GM18499 (cell line): Measurements from ENCODE around the gene SELENOO.
"Not testable (repeated sequence)": the region's sequence is repeated elsewhere in the genome, so short reads cannot be mapped to it uniquely, and the experiment has no call there.

Source experiments
- ATAC-seq: cut with Tn5 transposase; IDR thresholded peaks from one replicate; pipeline ENCODE4 v1.9.1; 2021; ENCODE audit warnings: moderate number of reproducible peaks; ENCODE audit not compliant: insufficient read depth, unreplicated experiment

Gene SELENOO, protein sequence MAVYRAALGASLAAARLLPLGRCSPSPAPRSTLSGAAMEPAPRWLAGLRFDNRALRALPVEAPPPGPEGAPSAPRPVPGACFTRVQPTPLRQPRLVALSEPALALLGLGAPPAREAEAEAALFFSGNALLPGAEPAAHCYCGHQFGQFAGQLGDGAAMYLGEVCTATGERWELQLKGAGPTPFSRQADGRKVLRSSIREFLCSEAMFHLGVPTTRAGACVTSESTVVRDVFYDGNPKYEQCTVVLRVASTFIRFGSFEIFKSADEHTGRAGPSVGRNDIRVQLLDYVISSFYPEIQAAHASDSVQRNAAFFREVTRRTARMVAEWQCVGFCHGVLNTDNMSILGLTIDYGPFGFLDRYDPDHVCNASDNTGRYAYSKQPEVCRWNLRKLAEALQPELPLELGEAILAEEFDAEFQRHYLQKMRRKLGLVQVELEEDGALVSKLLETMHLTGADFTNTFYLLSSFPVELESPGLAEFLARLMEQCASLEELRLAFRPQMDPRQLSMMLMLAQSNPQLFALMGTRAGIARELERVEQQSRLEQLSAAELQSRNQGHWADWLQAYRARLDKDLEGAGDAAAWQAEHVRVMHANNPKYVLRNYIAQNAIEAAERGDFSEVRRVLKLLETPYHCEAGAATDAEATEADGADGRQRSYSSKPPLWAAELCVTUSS

GRCh38 chr22:50200461-50201190 is at the start of gene SELENOO:
Gene SELENOO, plus strand, starts transcription at chr22:50201011. Its CDS starts 26 bp downstream, at chr22:50201037.
- peak; percentile 45 for ATAC-seq

DNA sequence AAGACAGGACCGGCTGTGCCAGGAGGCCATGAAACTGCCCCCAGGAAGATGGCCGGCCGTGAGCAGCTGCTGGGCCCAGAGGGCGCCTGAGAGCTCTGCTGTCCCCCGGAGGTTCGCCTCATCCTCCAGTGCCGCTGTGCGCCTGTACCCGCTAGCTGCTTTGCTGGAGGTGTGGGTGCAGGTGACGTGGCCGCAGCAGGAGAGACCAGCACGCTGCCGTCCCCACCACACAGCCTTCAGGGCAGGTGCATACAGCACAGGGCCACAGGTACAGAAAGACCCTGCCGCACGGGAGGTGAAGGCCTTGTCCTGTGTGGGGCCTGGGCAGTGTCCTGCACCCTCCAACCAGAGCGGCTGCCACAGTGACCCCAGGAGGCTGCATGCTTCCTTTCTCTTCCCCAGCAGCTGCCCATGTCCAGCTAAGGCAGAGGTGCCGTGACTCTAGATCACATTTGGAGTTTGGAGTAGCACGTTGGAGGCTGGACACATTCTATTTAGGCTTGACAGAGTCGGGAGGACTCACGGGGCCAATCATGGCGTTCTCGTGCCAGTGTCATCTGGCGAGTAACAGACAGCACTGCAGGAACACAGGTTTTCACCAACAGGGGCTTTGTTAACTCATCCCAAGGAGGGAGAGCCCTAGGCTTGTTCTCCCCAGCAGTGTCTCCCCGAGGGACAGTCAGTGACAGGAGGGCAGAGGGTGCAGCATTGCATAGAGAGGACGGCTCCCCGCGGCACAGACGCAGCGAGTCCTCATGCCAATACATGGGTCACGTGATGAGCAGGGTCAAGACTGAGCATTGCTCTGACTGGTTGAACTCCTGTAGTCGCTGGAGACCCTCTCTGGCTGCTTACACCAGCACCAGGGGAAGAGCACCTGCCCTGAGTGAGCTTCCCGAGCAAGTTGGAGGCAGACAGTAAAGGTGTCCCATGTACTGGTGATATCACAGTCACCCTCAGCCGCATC is 49.0 kb upstream of the SELENOO start:
- ATAC-seq: no peak

DNA sequence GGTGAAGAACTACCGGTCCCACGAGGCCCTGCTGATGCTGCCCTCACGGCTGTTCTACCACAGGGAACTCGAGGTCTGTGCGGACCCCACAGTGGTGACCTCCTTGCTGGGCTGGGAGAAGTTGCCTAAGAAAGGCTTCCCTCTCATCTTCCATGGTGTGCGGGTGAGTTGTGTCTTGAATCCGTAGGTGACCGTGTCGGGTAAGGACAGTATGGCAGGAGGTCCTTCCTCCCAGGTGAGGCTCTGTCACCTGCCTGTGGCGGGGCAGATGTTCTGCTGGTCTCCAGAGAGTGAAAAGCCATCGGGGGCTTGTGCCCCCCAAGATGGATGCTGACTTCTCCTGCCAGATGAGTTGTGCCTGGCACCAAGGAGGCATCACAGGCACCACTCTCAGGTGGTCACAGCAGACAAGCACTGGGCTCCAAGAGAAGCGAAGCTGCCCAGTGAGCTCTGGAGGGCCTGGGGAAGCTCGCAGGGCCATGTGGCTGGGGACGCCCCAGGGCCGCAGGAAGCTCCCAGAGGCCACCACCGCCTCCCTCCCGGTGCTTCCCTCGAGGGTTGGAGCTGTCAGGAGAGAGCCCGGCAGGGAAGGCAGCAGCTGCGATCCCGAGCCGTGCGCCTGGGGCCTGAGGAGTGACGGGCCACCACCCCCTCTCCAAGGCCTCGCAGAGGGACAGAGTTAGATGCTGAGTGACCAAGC is 47.6 kb upstream of the SELENOO start:
- no peak for ATAC-seq

DNA sequence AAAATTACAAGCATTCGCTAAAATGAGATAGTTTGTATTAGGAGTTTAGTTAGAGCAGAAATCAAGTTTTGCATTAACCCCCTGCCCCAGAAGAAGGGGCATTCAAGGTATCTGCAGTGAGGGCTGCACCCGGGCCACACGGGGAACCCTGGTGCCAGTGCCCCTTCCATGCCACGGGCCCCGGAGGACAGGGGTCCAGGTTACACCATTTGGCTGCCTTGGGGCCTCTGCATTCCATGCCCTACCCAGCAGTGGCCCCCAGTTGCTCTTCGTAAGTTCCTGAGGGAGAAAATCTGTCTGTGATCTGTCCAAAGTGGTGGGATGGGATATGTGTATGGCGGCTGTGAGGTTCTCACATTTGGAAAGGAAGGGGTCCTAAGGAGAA is 47.1 kb upstream of the SELENOO start:
- no peak for ATAC-seq

- no peak for ATAC-seq
Measured at GRCh38 chr22:50157709-50158375, 43.0 kb upstream of the SELENOO start.

- no peak for ATAC-seq
Measured at GRCh38 chr22:50160947-50161346, 39.9 kb upstream of the SELENOO start.

DNA sequence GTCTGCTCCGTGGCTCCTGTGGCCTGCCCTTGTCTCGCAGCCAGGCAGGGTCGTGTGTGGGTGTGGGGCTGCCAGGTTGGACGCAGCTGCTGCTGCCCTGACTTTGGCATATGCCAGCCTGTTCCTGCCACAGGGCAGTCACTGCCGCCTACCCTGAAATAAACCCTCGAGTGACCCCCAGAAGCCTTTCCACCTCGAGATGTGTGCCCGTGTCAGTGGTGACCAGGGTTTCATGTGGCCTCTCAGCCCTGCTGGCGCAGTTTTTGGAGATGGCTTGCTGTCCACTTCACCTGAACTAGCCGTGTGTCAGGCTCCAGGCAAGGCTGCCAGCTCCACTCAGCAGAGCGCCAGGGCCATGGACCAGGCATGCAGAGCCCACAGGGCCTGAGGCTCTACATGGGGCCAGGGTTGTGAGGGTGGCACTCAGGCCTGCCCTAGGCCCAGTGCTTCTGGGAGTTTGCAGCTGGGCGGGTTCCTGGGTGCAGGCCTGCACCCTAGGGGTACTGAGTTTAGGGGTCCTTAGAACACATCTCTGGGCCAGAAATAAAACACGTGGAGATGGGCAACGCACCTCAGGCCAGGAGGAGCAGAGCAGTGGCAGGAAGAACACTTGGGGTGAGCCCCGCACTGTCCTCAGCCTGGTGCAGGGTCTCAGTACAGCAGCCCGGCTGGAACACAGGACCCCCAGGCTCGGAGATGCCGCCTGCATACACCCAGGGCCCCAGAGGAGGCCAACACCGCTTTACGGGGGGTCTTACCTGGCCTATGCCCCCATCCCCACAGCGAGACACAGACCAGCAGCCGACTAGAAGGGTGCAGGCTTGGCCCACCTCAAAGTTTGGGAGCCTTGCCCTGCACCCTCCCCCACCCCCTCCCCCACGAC is 39.1 kb upstream of the SELENOO start:
- no peak for ATAC-seq

DNA sequence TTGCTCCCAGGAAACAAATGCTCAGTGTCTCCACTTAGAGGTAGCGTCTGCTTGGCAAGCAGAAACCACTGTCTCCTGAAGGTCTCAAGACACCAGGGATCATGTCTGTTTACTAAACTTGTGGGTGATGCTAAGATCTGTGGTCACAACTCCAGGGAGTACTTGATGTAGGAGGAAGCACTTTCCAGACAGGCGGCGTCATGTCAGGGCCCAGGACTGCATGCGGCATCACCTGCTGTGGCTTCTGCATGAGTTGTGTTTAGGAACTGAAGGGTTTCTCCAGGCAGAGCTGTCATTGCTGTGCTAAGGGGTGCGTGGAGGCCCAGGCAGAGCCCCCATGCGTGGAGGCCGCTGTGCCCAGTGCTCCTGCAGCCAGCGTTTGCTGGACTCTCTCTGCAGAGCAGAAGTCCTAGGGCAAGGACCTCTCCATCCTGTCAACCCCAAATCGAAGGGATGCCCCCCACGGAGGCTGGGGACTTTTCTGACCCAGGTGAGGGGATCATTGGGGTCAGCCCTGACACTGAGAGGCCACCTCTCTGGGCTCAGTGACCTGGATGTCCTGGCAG is 38.3 kb upstream of the SELENOO start:
- no peak for ATAC-seq

GRCh38 chr22:50165436-50166123 is 35.2 kb upstream of the SELENOO start:
- ATAC-seq: no peak

DNA sequence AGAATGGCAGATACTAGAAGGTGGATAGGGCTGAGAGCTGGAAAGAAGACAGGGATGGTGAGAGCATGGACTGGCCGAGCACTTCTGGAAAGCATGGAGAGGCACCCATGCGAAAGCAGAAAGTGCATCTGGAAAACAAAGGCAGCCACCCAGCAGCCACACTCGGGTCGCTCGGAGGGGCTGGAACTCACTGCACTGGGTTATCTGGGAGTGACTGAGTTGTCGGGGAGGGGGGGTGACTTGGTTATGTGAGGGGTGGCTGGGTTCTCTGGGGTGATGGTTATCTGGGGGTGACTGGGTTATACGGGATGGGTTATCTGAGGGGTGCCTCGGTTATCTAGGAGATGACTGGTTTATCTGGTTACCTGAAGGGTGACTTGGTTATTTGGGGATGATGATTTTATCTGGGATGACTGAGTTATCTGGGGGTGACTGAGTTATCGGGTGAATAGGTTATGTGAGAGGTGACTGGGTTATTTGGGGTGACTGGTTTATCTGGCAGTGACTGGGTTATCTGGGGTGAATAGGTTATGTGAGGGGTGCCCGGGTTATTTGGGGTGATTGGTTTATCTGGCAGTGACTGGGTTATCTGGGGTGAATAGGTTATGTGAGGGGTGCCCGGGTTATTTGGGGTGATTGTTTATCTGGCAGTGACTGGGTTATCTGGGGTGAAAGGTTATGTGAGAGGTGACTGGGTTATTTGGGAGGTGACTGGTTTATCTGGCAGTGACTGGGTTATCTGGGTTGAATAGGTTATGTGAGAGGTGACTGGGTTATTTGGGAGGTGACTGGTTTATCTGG is 32.9 kb upstream of the SELENOO start:
- no peak for ATAC-seq

- not testable (repeated sequence) for ATAC-seq
Measured at GRCh38 chr22:50168490-50169180, 32.2 kb upstream of the SELENOO start.

DNA sequence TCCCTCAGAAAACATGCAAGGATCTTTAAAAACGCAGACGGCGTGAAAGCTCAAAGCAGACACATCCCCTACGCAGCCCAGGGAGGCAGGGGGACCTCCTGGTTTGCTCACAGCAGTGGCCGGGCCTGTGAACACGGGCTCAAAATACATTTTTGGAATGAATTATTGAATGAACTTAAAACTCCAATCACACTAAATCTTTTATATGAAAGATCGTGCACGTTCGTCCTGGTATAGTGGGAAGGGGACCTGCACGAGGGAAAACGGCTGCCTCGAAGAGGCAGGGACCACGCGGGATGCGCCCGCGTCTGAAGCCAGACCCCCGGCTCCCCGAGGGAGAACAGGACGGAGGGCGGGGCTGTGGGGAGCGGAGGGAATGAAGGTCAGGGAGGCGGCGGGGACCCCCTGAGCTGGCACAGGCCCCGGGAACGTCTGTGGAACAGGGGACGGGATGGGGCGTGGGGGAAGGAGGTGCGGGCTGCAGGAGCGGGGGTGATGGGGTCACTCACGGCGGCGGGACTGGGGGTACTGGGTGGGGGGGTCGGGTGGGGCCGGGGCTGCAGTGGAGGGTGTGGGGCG is 31.5 kb upstream of the SELENOO start:
- ATAC-seq: no peak

GRCh38 chr22:50169774-50170341 is 31.0 kb upstream of the SELENOO start:
- ATAC-seq: no peak

- ATAC-seq: no peak
Measured at GRCh38 chr22:50170453-50171318, 30.1 kb upstream of the SELENOO start, which contains the start of gene PANX2. Gene PANX2, plus strand, starts transcription at chr22:50170731. Its CDS starts 0 bp downstream, at chr22:50170731.
